Neural cell (in vitro differentiated cells): ENCODE data around the gene CATSPER1. TPM values are rescaled to one million over a fixed set of nuclear protein-coding genes. Genes with fewer than 3 reads are reported as not detected.

Experiments
- H2AFZ ChIP-seq: fragments of 200-600, 300-800 bp; sonication (generic), shearing (Covaris generic); 2 replicates; pipeline ENCODE4 v1.6.0; 2014; ENCODE audit warnings: low read depth, mild to moderate bottlenecking, antibody characterized with exemption, low read length, moderate library complexity
- H3F3A ChIP-seq: fragments of 200-600 bp; shearing (Covaris generic); 2 replicates; pipeline ENCODE4 v1.6.1; 2016; ENCODE audit warnings: mild to moderate bottlenecking, moderate library complexity, mixed read lengths, antibody characterized with exemption, low read length; ENCODE audit not compliant: insufficient read depth, poor library complexity, severe bottlenecking
- H3K27ac ChIP-seq: fragments of 200-600, 300-800 bp; sonication (generic), shearing (Covaris generic); 2 replicates; pipeline ENCODE4 v1.5.1; 2014; ENCODE audit warnings: mild to moderate bottlenecking, low read length, moderate library complexity
- H3K27me3 ChIP-seq: fragments of 300-800, 200-600 bp; sonication (generic), shearing (Covaris generic); 2 replicates; pipeline ENCODE4 v1.6.0; 2014; ENCODE audit warnings: mild to moderate bottlenecking, low read depth, low read length, moderate library complexity; ENCODE audit not compliant: insufficient read depth
- H3K36me3 ChIP-seq: fragments of 300-800, 200-600 bp; sonication (generic), shearing (Covaris generic); 2 replicates; pipeline ENCODE4 v1.5.1; 2014; ENCODE audit warnings: mild to moderate bottlenecking, antibody characterized with exemption, low read length, moderate library complexity; ENCODE audit not compliant: insufficient read depth
- H3K4me2 ChIP-seq: fragments of 300-800, 200-600 bp; sonication (generic), shearing (Covaris generic); 2 replicates; pipeline ENCODE4 v1.6.0; 2014; ENCODE audit warnings: mild to moderate bottlenecking, low read length
- H3K4me3 ChIP-seq: fragments of 300-800, 200-600 bp; sonication (generic), shearing (Covaris generic); 2 replicates; pipeline ENCODE4 v1.5.1; 2014; ENCODE audit warnings: mild to moderate bottlenecking, low read length, moderate library complexity
- H3K79me2 ChIP-seq: fragments of 200-600 bp; shearing (Covaris generic); replicated peaks from 2 replicates; pipeline ENCODE4 v1.6.0; 2014; ENCODE audit warnings: mild to moderate bottlenecking, low read length, moderate library complexity; ENCODE audit not compliant: insufficient read depth
- H3K9ac ChIP-seq: fragments of 300-800, 200-600 bp; sonication (generic), shearing (Covaris generic); 2 replicates; pipeline ENCODE4 v1.6.1; 2016; ENCODE audit warnings: mild to moderate bottlenecking, low read length, mixed read lengths
- H3K9me2 ChIP-seq: fragments of 200-600 bp; shearing (Covaris generic); 2 replicates; pipeline ENCODE4 v1.6.1; 2016; ENCODE audit warnings: mild to moderate bottlenecking, low read length, mixed read lengths; ENCODE audit not compliant: insufficient read depth
- H3K9me3 ChIP-seq: fragments of 200-600, 300-800 bp; sonication (generic), shearing (Covaris generic); 2 replicates; pipeline ENCODE4 v1.6.1; 2016; ENCODE audit warnings: mild to moderate bottlenecking, mixed run types, low read length, moderate library complexity, mixed read lengths
- H4K20me1 ChIP-seq: fragments of 200-600 bp; shearing (Covaris generic); 2 replicates; pipeline ENCODE4 v1.6.1; 2016; ENCODE audit warnings: mild to moderate bottlenecking, mixed run types; ENCODE audit not compliant: insufficient read depth
- CTCF ChIP-seq: fragments of 450-650 bp; IDR thresholded peaks from 2 replicates; pipeline ENCODE4 v1.5.1; 2014; ENCODE audit warnings: antibody characterized with exemption, mild to moderate bottlenecking, moderate library complexity; ENCODE audit not compliant: poor library complexity, severe bottlenecking
- EP300 ChIP-seq: fragments of 450-650 bp; conservative IDR thresholded peaks from 2 replicates; pipeline ENCODE4 v1.6.1; 2014; ENCODE audit warnings: antibody characterized with exemption, mild to moderate bottlenecking, moderate library complexity; ENCODE audit not compliant: poor library complexity, severe bottlenecking
- EZH2 ChIP-seq: fragments of 200-600, 300-800 bp; shearing (Covaris generic), sonication (generic); IDR thresholded peaks from 2 replicates; pipeline ENCODE4 v1.6.1; 2014; ENCODE audit warnings: antibody characterized with exemption, low read length, borderline replicate concordance, mild to moderate bottlenecking; ENCODE audit not compliant: insufficient read depth, poor library complexity, severe bottlenecking
- MXI1 ChIP-seq: fragments of 450-650 bp; conservative IDR thresholded peaks from 2 replicates; pipeline ENCODE4 v1.6.1; 2014; ENCODE audit warnings: antibody characterized with exemption, mild to moderate bottlenecking; ENCODE audit not compliant: poor library complexity, severe bottlenecking
- POLR2AphosphoS5 ChIP-seq: IDR thresholded peaks from 2 replicates; pipeline ENCODE4 v1.6.1; 2012
- RAD21 ChIP-seq: fragments of 450-650 bp; conservative IDR thresholded peaks from 2 replicates; pipeline ENCODE4 v1.6.1; 2014; ENCODE audit warnings: antibody characterized with exemption, mild to moderate bottlenecking, moderate library complexity
- SMC3 ChIP-seq: fragments of 450-650 bp; conservative IDR thresholded peaks from 2 replicates; pipeline ENCODE4 v1.6.1; 2014; ENCODE audit warnings: antibody characterized with exemption, mild to moderate bottlenecking, moderate library complexity; ENCODE audit not compliant: poor library complexity
- TAF1 ChIP-seq: IDR thresholded peaks from 2 replicates; pipeline ENCODE4 v1.6.1; 2012; ENCODE audit warnings: low read depth
- polyA plus RNA-seq: library from polyadenylated mRNA; depleted of rRNA; stranded (reverse); fragments of >200 nt; gene quantifications from 2 replicates; pipeline ENCODE4 v1.2.3, GENCODE V29; 2014
- TF ChIP-seq, protein P1 (sequence below): IDR thresholded peaks from 2 replicates; pipeline ENCODE4 v1.6.1; 2012; ENCODE audit warnings: borderline replicate concordance

CATSPER1 gene
- polyA plus RNA-seq, 1 donor from 2014 or later, result not detected

DNA sequence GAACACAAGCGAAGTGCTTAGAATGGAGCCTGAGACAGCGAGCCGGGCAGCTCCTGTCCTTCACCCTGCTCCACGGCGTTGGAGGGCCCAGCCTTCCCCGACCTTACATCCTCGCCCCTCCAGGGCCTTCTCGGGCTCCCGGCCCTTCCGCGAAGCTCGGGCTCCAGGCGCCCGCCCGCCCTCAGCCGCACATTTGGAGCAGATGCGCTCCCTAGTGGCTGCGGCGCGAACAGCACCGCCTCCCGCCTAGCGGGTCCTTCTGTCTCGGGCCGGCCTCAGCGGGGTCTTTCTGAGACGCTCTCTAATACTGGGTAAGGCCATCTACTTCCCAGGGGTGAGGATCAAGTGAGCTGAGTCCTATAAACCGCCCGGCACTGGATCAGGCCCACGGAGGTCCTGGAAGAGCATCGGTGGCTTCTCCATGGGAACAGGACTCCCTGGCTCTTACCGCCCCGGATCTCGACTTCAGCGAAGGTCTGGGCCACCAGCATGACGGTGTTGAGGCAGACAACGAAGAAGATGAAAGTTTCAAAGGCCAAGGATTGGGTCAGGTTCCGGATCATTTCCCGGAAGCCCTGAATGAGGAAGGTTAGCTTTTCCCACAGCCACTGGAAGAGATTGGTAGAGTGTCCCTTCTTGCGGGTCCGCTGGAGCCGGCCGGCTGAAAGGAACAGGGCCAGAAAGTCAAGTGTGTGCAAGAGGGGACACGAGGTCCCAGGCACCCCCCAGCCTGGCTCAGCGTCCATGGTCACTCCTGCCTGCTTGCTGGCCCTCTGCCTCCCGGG, 3.7 kb downstream of the CATSPER1 start:
- Histone ChIP-seq H3K27ac (no peak overlapping the region), H3K4me2 (no peak overlapping the region), H3K4me3 (no peak overlapping the region), H3K9me2 (no peaks in the 10 kb centered on the region), H3F3A (no peaks in the 10 kb centered on the region), H3K9ac (no peak overlapping the region), H2AFZ (no peak overlapping the region), H3K36me3 (no peaks in the 10 kb centered on the region), H3K9me3 (no peaks in the 10 kb centered on the region), H3K27me3 (peaks cover 8% of the 10 kb centered on the region), H3K79me2 (no peaks in the 10 kb centered on the region), H4K20me1 (no peaks in the 10 kb centered on the region)
- TF ChIP-seq POLR2AphosphoS5 (no peak), MXI1 (no peak), SMC3 (peak; percentile 15), EP300 (no peak), EZH2 (no peak), TAF1 (no peak), CTCF (peak; percentile 66), RAD21 (peak; percentile 39)
- TF ChIP-seq, protein P1, sequence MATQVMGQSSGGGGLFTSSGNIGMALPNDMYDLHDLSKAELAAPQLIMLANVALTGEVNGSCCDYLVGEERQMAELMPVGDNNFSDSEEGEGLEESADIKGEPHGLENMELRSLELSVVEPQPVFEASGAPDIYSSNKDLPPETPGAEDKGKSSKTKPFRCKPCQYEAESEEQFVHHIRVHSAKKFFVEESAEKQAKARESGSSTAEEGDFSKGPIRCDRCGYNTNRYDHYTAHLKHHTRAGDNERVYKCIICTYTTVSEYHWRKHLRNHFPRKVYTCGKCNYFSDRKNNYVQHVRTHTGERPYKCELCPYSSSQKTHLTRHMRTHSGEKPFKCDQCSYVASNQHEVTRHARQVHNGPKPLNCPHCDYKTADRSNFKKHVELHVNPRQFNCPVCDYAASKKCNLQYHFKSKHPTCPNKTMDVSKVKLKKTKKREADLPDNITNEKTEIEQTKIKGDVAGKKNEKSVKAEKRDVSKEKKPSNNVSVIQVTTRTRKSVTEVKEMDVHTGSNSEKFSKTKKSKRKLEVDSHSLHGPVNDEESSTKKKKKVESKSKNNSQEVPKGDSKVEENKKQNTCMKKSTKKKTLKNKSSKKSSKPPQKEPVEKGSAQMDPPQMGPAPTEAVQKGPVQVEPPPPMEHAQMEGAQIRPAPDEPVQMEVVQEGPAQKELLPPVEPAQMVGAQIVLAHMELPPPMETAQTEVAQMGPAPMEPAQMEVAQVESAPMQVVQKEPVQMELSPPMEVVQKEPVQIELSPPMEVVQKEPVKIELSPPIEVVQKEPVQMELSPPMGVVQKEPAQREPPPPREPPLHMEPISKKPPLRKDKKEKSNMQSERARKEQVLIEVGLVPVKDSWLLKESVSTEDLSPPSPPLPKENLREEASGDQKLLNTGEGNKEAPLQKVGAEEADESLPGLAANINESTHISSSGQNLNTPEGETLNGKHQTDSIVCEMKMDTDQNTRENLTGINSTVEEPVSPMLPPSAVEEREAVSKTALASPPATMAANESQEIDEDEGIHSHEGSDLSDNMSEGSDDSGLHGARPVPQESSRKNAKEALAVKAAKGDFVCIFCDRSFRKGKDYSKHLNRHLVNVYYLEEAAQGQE, result no peak

DNA sequence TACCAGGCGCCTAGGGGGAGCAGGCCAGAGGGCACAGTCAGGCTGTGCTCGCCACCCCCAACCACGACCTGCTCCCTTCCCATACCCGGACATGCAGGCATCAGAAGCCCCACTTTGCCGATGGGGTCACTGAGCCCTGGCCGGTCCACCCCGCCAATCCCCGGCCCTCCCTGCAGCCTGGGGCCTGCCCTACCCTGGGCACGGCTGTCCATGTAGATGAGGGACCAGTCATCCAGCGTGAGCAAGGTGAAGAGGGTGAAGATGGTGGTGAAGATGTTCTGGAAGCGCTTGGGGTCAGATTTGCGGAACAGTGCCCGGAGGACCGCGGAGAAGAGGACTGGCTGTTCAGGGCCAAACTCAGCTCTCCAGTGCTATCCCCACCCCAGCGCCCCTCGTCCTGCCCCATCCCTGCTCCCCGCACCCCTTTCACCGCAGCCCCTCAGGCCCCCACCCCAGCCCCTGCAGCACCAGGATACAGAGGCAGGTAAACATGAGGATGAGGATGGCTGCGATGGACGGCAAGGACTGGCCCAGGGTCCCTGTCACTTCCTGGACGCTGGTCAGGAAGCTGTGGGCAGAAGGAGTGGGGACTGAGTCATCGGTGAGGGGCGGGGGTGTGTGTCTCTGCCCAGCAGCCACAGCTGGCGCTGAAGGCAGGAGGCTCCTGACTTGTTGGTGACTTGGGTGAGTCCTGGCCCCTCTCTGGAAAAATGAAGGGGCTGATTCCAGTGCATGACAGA, 5.5 kb downstream of the CATSPER1 start:
- Histone ChIP-seq H3K9ac (no peak overlapping the region), H3K27me3 (peaks cover 8% of the 10 kb centered on the region), H3K4me3 (no peak overlapping the region), H3F3A (no peaks in the 10 kb centered on the region), H3K79me2 (no peaks in the 10 kb centered on the region), H3K36me3 (no peaks in the 10 kb centered on the region), H3K9me3 (no peaks in the 10 kb centered on the region), H4K20me1 (no peaks in the 10 kb centered on the region), H3K9me2 (no peaks in the 10 kb centered on the region), H2AFZ (no peak overlapping the region), H3K4me2 (no peak overlapping the region), H3K27ac (no peak overlapping the region)
- TF ChIP-seq EZH2, result no peak
- no peak for TF ChIP-seq CTCF
- TF ChIP-seq POLR2AphosphoS5, result no peak
